Parathyroid adenoma (tissue), 2 donors: Measurements from ENCODE around the gene CD46.

Experiments
- H2AFZ ChIP-seq: fragments of 300-600 bp; sonication (generic); one replicate; pipeline ENCODE4 v1.7.0; 2017; ENCODE audit warnings: antibody characterized with exemption, mild to moderate bottlenecking
- H3K27ac ChIP-seq: fragments of 300-600 bp; sonication (generic); one replicate; pipeline ENCODE4 v1.7.0; 2017
- H3K27me3 ChIP-seq: fragments of 300-600 bp; sonication (generic); one replicate; pipeline ENCODE4 v1.7.0; 2017; ENCODE audit warnings: low read length; ENCODE audit not compliant: control insufficient read depth, insufficient read depth
- H3K36me3 ChIP-seq: fragments of 300-600 bp; sonication (generic); one replicate; pipeline ENCODE4 v1.7.0; 2017; ENCODE audit warnings: low read length; ENCODE audit not compliant: control insufficient read depth, insufficient read depth
- H3K4me1 ChIP-seq: fragments of 300-600 bp; sonication (generic); one replicate; pipeline ENCODE4 v1.7.0; 2017; ENCODE audit warnings: control low read depth
- H3K4me2 ChIP-seq: fragments of 300-600 bp; sonication (generic); one replicate; pipeline ENCODE4 v1.7.0; 2017; ENCODE audit warnings: low read length
- H3K4me3 ChIP-seq: fragments of 300-600 bp; sonication (generic); one replicate; pipeline ENCODE4 v1.7.0; 2017; ENCODE audit warnings: low read depth, low read length
- H3K79me2 ChIP-seq: fragments of 300-600 bp; sonication (generic); one replicate; pipeline ENCODE4 v1.7.0; 2017; ENCODE audit warnings: control low read depth
- H3K9ac ChIP-seq: fragments of 300-600 bp; sonication (generic); one replicate; pipeline ENCODE4 v1.7.0; 2017; ENCODE audit warnings: mild to moderate bottlenecking
- H3K9me3 ChIP-seq: fragments of 300-600 bp; sonication (generic); one replicate; pipeline ENCODE4 v1.7.0; 2017; ENCODE audit warnings: low read length; ENCODE audit not compliant: control insufficient read depth
- TF ChIP-seq, protein P1 (sequence below): fragments of 300-600 bp; sonication (generic); IDR thresholded peaks from one replicate; pipeline ENCODE4 v1.7.0; 2017; ENCODE audit warnings: antibody characterized with exemption, mild to moderate bottlenecking
- donor health status: primary hyperparathyroidism.

Gene CD46

DNA sequence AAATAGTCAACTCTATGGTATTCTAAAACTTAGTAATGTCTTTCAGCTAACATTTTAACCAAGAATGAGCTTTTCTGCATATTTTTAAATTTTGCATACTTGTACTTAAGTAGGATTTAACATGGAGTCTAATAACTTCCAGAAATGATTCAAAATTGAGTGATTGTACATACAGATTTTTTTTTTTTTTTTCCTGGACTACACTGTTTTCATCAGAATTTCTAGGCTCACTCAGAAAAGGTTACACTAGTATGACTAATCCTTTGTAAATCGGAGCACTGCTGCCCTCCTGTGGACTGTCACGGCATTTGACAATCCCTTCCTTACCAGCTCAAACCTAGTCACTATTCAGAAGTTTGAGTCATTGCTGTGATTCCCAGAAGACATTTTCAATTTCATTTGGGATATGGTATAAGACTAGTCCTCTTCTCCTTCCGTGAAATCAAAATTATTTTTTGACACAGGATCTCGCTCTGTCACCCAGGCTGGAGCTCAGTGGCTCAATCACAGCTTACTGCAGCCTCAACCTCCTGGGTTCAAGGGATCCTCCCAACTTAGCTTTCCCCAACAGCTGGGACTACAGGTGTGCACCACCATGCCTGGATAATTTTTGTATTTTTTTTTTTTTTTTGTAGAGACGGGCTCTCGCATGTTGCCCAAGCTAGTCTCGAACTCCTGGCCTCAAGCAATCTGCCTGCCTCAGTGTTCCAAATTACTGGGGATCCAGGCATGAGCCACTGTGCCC lies 45.5 kb downstream of the CD46 start:
- Histone ChIP-seq H2AFZ (no peak overlapping the region), H3K4me2 (no peak overlapping the region), H3K79me2 (no peaks in the 10 kb centered on the region), H3K27ac (no peak overlapping the region), H3K9me3 (no peaks in the 10 kb centered on the region), H3K36me3 (no peaks in the 10 kb centered on the region), H3K9ac (no peak overlapping the region), H3K4me1 (peaks cover 7% of the 10 kb centered on the region), H3K4me3 (no peak overlapping the region), H3K27me3 (no peaks in the 10 kb centered on the region)
- TF ChIP-seq, protein P1, sequence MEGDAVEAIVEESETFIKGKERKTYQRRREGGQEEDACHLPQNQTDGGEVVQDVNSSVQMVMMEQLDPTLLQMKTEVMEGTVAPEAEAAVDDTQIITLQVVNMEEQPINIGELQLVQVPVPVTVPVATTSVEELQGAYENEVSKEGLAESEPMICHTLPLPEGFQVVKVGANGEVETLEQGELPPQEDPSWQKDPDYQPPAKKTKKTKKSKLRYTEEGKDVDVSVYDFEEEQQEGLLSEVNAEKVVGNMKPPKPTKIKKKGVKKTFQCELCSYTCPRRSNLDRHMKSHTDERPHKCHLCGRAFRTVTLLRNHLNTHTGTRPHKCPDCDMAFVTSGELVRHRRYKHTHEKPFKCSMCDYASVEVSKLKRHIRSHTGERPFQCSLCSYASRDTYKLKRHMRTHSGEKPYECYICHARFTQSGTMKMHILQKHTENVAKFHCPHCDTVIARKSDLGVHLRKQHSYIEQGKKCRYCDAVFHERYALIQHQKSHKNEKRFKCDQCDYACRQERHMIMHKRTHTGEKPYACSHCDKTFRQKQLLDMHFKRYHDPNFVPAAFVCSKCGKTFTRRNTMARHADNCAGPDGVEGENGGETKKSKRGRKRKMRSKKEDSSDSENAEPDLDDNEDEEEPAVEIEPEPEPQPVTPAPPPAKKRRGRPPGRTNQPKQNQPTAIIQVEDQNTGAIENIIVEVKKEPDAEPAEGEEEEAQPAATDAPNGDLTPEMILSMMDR = peak; percentile 66

DNA sequence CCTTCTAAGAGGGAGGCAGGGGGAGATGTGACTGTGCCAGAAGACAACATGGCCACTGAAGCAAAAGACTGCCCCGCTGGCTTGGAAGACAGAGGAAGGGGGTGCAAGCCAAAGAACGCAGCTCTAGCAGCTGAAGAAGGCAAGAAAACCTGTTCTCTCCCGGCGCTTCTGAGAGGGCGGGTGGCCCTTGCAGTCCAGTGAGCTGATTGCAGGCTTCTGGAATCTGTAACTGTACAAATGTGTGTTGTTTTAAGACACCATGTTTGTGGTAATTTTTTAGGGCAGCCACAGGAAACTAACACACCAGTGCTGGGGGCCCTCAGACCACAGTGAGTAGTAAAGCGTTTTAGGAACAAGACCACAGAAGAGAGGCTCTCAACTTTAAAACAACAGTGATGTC lies 47.0 kb downstream of the CD46 start:
- Histone ChIP-seq H2AFZ (no peak overlapping the region), H3K4me1 (peaks cover 6% of the 10 kb centered on the region), H3K27ac (peak overlapping the region; percentile 15), H3K9ac (no peak overlapping the region), H3K4me3 (no peak overlapping the region), H3K36me3 (no peaks in the 10 kb centered on the region), H3K4me2 (no peak overlapping the region), H3K9me3 (no peaks in the 10 kb centered on the region), H3K79me2 (no peaks in the 10 kb centered on the region), H3K27me3 (no peaks in the 10 kb centered on the region)
- TF ChIP-seq, protein P1 = no peak

DNA sequence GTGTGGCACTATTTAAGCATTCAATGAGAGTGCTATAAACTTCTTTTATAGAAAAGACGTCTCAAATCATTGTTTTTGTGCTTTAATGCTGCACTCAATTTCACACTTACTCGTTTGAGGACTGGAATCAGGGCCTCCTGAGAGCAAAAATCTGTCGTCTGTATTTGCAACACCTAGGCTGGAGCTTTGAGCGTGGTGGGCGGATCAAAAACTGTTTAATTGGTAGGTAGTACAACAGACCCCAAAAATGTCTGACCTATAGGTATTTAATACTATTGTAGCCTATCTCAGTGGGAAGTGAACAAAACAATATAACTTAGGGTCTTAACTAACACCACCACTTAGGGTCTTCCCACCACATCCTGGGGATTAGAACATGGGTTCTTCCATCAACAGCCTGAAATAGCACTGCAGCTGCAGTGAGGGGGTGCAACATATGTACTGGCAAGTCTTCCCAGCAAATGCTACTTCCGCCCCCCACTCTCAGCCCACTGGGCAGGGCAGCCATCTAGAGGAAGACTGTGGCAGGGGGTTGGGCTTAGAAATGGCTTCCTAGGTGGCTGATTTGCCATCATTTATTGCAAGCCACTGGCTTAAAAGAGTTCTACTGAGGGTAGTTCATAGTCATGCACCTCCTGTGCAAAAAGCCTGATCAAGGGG lies 48.3 kb downstream of the CD46 start:
- no peak overlapping the region for H2AFZ ChIP-seq
- H3K27ac ChIP-seq = no peak overlapping the region
- H3K4me1 ChIP-seq = no peaks in the 10 kb centered on the region
- H3K9ac ChIP-seq = no peak overlapping the region
- H3K36me3 ChIP-seq = no peaks in the 10 kb centered on the region
- TF ChIP-seq, protein P1 = no peak
- no peaks in the 10 kb centered on the region for H3K27me3 ChIP-seq
- no peak overlapping the region for H3K4me3 ChIP-seq
- no peaks in the 10 kb centered on the region for H3K9me3 ChIP-seq
- H3K4me2 ChIP-seq = no peak overlapping the region
- no peaks in the 10 kb centered on the region for H3K79me2 ChIP-seq

DNA sequence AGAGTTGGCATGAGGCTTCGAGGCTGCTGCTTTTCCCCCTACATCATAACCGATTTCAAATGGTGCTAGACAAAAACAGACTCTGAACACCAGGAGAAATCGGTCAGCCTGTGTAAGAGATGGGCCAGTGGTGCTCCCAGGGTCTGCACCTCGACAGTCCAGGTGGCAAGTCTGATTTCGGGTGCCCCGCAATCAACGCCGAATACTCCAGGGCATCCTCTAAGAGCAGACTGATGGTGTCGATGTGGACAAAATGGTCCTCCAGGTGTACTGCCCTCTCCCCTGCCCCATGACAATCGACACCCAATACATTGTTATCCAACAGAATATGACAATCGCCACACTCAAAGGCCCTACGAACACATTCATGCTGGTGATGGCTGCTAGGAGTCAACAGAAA lies 50.0 kb downstream of the CD46 start:
- H3K79me2 ChIP-seq = no peaks in the 10 kb centered on the region
- no peak overlapping the region for H3K27ac ChIP-seq
- H3K9ac ChIP-seq = no peak overlapping the region
- H3K9me3 ChIP-seq = no peaks in the 10 kb centered on the region
- H2AFZ ChIP-seq = no peak overlapping the region
- TF ChIP-seq, protein P1 = no peak
- peaks cover 6% of the 10 kb centered on the region for H3K4me1 ChIP-seq
- no peaks in the 10 kb centered on the region for H3K27me3 ChIP-seq
- no peak overlapping the region for H3K4me3 ChIP-seq
- H3K4me2 ChIP-seq = no peak overlapping the region
- H3K36me3 ChIP-seq = no peaks in the 10 kb centered on the region
